ENCODE measurements around the gene BOC.

Gene BOC

DNA sequence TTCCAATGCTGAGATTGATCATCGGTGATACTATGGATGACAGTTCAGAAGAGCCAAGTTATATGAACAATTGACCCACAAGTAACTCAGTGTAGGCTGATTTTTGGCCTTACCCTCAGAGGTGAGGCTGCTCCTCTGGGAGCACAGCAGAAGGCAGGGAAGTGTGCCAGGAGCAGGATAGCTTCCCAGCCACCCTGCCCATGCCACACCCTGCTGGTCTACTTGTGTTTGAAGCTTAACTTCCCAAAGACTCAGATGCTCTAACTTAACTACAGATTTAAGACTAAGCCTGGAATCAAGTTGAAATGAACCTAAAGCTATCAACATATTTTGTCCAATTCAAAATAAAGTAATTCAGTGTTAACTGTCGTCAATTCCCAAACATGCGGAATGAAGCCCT lies 77.5 kb downstream of the BOC start:
- no peak for DNase-seq

DNA sequence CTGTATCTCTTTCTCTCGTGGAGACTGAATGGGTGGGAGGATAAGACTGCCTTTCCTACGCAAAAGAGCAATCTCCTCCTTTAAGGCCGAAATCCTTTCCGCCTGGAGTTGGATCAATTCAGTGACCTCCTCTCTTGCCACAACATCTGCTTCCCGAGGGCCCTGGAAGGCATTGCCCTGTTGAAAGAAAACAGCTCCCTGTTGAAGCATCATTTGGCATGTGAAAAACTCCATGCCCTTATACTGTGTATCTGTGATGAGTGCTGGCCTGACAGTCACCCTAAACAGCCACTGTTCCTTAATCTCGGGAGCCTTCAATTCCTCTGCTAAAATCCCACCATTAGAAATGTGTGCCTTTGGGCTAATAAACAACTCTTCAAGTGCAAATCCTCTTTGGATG lies 80.2 kb downstream of the BOC start:
- DNase-seq: no peak

DNA sequence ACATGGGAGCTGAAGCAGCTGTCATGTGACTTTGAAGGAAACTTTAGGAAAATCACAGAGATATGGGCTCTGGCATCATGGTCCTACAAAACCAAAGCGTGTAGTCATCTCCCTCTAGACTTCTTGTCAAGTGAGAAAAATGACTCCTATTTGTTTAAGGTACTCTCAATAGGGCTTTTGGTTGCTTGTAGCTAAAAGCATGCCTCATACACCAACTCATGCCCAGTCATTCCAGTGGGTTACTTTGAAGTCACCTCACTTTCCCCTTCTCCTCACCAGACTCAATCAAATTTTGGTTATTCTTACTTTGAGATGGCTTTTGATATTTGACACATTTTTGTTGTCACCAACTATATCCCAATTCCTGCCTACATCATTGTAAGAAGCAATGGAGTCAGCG lies 81.6 kb downstream of the BOC start:
- DNase-seq: no peak

DNA sequence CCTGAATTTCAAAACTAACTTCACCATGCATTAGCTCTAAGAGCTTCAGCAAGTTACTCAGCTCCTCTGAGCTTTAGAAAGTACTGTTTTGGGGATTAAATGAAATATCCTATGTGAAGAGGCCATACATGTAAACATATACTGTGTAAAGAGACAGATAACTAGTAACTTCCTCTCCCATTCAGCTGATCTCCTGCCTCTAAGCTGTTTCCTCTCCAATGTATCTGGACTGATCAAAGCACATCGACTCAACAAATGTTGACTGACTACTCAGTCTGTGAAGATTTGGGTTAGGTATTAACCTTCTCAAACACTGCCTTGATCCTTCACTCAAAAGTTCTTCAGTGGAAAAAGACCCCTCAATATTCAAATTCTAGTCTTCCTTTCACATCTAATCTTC lies 82.0 kb downstream of the BOC start:
- no peak for DNase-seq

DNA sequence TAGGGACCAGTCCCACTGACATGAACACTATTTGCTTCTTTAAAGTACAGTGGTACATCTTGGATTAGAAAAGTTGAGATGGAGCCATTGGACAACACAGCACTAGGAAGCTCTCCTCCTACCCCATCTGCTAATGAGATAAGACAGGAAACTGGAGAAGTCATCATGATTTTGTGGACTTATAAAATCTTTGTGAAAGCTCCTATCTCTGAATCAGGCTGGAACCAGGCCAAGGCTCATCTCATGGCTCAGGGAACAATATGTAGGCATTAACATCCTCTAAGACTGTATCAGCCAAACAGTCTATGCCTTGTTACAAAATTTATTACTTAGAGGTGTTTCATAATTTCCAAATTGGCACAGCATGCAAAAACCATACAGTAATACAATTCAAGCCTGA lies 84.1 kb downstream of the BOC start:
- no peak for DNase-seq

DNA sequence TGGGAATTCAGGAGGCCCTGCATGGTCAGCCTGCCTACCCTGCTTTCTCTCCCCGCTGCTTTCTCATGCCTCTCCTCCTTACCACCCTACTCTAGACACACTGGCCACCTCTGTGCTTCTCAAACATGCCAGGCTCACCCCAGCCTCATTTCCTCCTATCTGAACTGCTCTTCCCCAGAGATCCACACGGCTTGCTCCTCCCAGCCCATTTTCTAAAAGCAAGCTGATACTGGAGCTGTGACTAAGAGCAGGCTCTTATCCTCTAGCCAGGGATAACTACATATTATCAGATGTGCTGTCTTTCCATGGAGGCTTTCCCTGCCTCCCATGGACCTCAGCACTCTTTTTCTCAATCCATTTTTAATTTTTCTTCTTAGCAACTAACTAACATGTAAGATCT lies 85.9 kb downstream of the BOC start:
- no peak for DNase-seq

DNA sequence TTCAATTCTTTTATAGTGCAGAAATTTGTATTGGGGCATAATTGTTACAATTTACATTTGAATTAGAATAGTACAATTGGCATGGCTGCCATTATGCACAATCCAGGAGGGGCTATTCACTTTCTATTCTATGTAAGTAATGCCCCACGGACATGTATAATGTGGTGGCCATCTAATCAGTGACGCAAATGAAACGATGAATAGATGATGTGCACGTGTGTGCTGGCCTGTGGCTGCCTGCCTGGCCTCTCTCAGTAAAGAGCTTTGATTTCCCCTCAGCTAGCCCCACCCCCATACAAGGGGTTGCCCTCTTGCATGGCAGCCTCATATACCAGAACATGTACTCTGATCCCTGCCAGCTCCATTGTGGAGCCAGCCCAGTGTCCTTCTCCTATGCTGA lies 86.5 kb downstream of the BOC start:
- no peak for DNase-seq

DNA sequence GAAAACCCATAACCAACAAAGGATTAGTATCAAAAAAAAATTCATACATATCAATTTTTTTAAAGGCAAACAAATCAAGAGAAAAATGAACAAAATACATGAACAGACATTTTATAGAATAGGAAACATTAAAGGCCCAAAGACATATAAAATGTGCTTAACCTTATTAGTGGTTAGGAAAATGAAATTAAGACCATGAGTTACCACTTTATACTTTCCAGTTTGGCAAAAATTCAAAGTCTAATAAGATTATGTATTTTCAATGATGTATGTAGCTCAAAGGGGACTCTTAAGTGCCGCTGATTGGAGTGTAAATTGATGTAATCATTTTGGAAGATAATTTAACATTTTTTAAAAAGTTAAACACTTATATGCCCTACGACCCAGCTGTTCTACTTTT lies 89.2 kb downstream of the BOC start:
- DNase-seq: no peak

DNA sequence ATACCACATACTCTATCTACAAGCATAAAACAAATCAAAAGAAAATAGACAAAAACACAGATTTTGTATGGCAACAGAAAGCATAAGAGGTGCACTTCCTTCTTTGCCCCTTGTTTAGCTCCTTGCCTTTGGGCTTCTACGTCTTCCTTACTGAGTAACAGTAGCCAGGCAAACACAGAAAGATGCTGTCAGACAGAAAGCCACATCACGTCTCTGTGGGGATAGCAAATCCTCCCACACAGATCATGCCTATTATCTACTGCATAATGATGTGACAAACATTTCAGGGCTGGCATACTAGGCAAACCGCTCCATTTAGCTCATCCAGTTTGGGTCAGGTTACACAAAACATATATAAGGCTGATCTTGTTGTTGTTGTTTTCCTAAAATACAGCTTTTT lies 92.7 kb downstream of the BOC start:
- DNase-seq: no peak

DNA sequence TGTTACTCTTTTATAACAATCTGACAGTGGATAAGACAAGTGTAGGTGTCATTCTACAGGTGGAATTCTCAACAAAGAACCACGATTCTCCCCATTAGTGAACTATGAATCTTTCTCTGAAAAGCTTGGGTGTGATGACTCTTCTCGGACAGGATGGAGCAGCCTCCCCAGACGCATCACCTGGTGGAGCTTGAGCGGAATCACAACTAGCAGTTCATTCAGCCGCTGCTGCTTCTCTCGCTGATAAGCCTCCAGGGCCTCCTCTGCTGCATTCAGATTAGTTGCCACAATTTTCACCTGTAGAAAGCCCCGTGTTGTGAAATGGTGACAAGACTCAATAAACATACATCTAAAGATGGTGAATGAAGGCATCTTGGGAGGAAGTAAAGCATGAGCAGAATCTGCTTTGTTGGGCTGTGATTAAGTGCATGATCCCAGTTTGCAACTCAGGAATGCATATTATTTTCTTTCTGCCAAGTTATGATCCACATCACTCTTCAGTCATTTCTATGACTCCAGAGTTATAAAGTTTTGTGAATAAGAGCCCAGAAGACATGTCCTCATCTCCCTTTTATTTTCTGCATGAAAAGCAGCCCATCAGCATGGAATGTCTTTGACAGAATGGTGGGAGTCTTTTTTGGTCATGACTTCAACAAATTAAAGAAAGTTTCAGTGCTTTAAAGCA lies 93.6 kb downstream of the BOC start:
- DNase-seq: no peak

DNA sequence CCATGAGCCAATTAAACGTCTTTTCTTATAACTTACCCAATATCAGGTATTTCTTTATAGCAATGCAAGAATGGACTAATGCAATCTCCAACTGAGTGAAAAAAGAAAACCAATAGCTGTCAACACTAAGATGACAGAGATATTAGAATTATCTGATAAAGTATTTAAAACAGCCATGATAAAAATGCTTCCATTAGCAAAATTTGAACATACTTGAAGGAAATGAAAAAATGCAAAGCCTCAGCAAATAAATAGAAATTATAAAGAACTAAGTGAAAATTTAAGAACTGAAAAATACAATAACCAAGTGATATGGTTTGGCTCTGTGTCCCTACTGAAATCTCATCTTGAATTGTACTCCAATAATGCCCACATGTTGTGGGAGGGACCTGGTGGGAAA lies 99.6 kb downstream of the BOC start:
- no peak for DNase-seq

DNA sequence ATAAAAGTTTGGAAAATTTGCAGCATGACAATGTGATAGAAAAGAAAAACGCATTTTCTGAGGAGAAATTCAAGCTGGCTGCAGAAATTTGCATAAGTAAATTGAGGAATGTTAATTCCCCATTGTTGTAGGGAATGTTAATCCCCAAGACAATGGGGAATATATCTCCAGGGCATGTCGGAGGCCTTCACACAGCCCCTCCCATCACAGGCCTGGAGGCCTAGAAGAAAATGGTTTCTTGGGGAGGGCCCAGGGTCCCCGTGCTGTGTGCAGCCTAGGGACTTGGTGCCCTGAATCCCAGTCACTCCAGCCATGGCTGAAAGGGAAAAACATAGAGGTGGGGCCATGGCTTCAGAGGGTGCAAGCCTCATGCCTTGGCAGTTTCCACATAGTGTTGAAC lies 101.1 kb downstream of the BOC start:
- DNase-seq: no peak

DNA sequence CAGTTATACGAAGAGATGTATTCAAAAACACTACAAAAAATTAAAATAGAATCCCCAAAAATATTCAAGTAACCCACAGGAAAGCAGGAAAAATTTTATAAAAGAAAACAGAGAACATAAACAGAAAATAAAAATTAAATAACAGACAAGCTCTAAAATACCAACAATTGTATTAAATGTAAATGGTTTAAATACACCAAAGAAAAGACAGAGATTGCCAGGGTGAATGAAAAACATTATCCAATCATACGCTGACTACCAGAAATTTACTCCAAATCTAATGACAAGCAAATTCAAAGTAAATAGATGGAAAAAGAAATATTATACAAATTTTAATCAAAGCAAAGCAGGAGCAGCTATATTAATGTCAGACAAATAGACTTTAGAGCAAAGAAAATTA lies 103.6 kb downstream of the BOC start:
- DNase-seq: no peak

DNA sequence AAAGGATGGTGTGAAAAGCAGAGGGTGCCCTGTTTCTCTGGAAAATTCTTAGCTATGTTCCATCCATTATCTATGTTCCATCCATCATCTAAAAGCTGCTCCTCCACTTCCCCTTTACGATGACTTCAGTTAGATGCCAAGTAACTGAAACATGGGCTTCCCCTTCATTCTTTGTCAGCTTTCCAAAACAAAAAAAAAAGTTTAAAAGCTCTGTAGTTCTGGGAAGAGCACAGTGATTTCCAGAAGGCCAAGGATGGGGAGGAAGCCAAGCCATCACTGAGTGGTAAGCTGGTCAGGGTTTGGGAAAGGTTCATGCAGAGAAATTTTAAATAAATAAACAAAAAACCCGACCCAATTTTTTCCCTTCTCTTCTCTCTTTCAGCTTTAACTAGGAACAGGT lies 118.4 kb downstream of the BOC start:
- DNase-seq: no peak

DNA sequence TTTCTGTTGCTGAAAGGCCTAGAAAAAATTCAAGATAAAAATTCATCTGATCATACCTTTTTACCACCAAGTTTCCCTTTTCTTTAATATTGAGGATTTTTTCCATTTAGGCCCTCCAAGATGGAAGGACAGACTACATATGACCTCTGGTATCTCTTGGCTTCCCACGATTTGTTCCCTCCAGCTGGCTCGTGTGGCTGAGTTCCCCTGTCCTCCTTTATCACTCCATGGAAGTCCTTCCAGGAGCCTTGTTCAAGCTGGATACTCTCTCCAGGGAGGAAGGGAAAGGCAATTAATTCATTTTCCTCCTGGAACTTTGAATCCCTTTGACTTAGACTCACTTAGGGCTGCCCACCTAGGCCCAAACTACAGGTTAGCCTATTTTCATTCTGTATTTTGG lies 119.4 kb downstream of the BOC start:
- DNase-seq: no peak

DNA sequence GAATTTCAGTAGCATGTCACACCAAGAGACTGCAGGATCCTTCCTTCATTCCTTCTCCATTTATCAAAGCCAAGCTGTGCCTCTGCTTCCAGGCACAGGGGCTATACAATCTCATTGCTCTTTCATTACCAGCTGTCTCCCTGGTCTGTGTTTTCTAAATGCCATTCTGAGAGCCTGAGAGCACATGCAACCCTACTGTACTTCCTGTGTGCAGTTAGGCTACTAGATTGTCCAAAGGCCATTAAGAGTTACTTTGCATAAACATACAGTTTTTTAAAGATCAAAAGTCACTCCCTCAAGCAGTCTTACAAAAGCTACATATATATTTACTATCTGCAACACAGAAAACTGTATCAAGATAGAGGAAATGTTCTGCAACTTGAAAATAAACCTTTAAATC lies 119.8 kb downstream of the BOC start:
- DNase-seq: no peak

All from activated T-cell treated with anti-CD3 and anti-CD28 coated beads for 4 hours (primary cell).